Measurements from ENCODE around the gene MED13L. TPM values are rescaled to one million over a fixed set of nuclear protein-coding genes. Genes with fewer than 3 reads are reported as not detected.

Gene MED13L
- polyA plus RNA-seq, 1 donor (not counting 4 experiments of a cell fraction or from before 2014, with no cell fraction given) = 31.7 TPM

- Histone ChIP-seq H3K27ac (ENCODE audit: control insufficient read depth, insufficient read depth, low read length) (no peak overlapping the region), H3K4me3 (ENCODE audit: control insufficient read depth in 2 of 3, extremely low read depth in 1 of 3, insufficient read depth in 2 of 3, low read depth in 1 of 3, low read length in 3 of 3) (no peak overlapping the region), H4K20me1 (ENCODE audit: control insufficient read depth, extremely low read depth, insufficient read depth, low read length) (no peaks in the 10 kb centered on the region), H3K79me2 (ENCODE audit: control insufficient read depth, insufficient read depth, low read length) (no peaks in the 10 kb centered on the region), H3K9me3 (ENCODE audit: control insufficient read depth, low read depth, low read length) (no peaks in the 10 kb centered on the region), H3K27me3 (ENCODE audit: control insufficient read depth, extremely low read depth, insufficient read depth, low read length) (peaks cover 3% of the 10 kb centered on the region), H3K36me3 (ENCODE audit: control insufficient read depth in 2 of 2, extremely low read depth in 1 of 2, insufficient read depth in 2 of 2, low read length in 2 of 2) (no peaks in the 10 kb centered on the region), H3K4me1 (ENCODE audit: control insufficient read depth, extremely low read depth, insufficient read depth, low read length) (no peaks in the 10 kb centered on the region), H3K4me2 (ENCODE audit: control insufficient read depth, extremely low read depth, insufficient read depth, low read depth, low read length) (no peak overlapping the region), H3K9ac (ENCODE audit: control insufficient read depth, extremely low read depth, insufficient read depth, low read length) (no peak overlapping the region), H2AFZ (ENCODE audit: control insufficient read depth, low read length) (no peak overlapping the region), H3K9me1 (ENCODE audit: control insufficient read depth, extremely low read depth, insufficient read depth, low read length) (no peaks in the 10 kb centered on the region)
- TF ChIP-seq EZH2 (IDR thresholded peaks at IDR 0.05; ENCODE audit: low read length) (no peak), CTCF (optimal IDR thresholded peaks at IDR 0.05 in 1 of 3, IDR thresholded peaks at IDR 0.05 in 1 of 3, conservative IDR thresholded peaks at IDR 0.05 in 1 of 3; ENCODE audit: extremely low read depth in 1 of 3, insufficient read depth in 2 of 3, low read length in 3 of 3) (no peak)
- dilution Hi-C loops (cut with MboI; ENCODE audit: extremely low pct_ligation_motif_present, low sequenced_read_pairs) = no loop called here
- FAIRE-seq = no peak
- no peak for DNase-seq (ENCODE audit: low read depth, low spot score)
Measured at GRCh38 chr12:116303929-116304328, 26.4 kb upstream of the MED13L start.

- Histone ChIP-seq H4K20me1 (ENCODE audit: control insufficient read depth, extremely low read depth, insufficient read depth, low read length) (no peaks in the 10 kb centered on the region), H3K27me3 (ENCODE audit: control insufficient read depth, extremely low read depth, insufficient read depth, low read length) (peaks cover 3% of the 10 kb centered on the region), H2AFZ (ENCODE audit: control insufficient read depth, low read length) (no peak overlapping the region), H3K79me2 (ENCODE audit: control insufficient read depth, insufficient read depth, low read length) (no peaks in the 10 kb centered on the region), H3K4me3 (ENCODE audit: control insufficient read depth in 2 of 3, extremely low read depth in 1 of 3, insufficient read depth in 2 of 3, low read depth in 1 of 3, low read length in 3 of 3) (no peak overlapping the region), H3K9ac (ENCODE audit: control insufficient read depth, extremely low read depth, insufficient read depth, low read length) (no peak overlapping the region), H3K27ac (ENCODE audit: control insufficient read depth, insufficient read depth, low read length) (no peak overlapping the region), H3K4me2 (ENCODE audit: control insufficient read depth, extremely low read depth, insufficient read depth, low read depth, low read length) (no peak overlapping the region), H3K9me1 (ENCODE audit: control insufficient read depth, extremely low read depth, insufficient read depth, low read length) (no peaks in the 10 kb centered on the region), H3K4me1 (ENCODE audit: control insufficient read depth, extremely low read depth, insufficient read depth, low read length) (no peaks in the 10 kb centered on the region), H3K9me3 (ENCODE audit: control insufficient read depth, low read depth, low read length) (no peaks in the 10 kb centered on the region), H3K36me3 (ENCODE audit: control insufficient read depth in 2 of 2, extremely low read depth in 1 of 2, insufficient read depth in 2 of 2, low read length in 2 of 2) (no peaks in the 10 kb centered on the region)
- FAIRE-seq (no peak), DNase-seq (ENCODE audit: low read depth, low spot score) (no peak)
- TF ChIP-seq CTCF (optimal IDR thresholded peaks at IDR 0.05 in 1 of 3, IDR thresholded peaks at IDR 0.05 in 1 of 3, conservative IDR thresholded peaks at IDR 0.05 in 1 of 3; ENCODE audit: extremely low read depth in 1 of 3, insufficient read depth in 2 of 3, low read length in 3 of 3) = no peak
- no peak for TF ChIP-seq EZH2 (IDR thresholded peaks at IDR 0.05; ENCODE audit: low read length)
- dilution Hi-C loops (cut with MboI; ENCODE audit: extremely low pct_ligation_motif_present, low sequenced_read_pairs) = no loop called here
Measured at GRCh38 chr12:116303066-116303465, 25.6 kb upstream of the MED13L start.

All from keratinocyte (primary cell).